ENCODE measurements around the gene SLC22A31. TPM values are rescaled to one million over a fixed set of nuclear protein-coding genes. Genes with fewer than 3 reads are reported as not detected.
"Not testable (repeated sequence)": the region's sequence is repeated elsewhere in the genome, so short reads cannot be mapped to it uniquely, and the experiment has no call there.

Gene SLC22A31
- total and polyA plus RNA-seq, 9 of the 15 experiments (the other 6 are each of a cell fraction or from before 2014, with no cell fraction given): 0.29 to 2.2 (median 0.47) TPM; not detected in 3

DNA sequence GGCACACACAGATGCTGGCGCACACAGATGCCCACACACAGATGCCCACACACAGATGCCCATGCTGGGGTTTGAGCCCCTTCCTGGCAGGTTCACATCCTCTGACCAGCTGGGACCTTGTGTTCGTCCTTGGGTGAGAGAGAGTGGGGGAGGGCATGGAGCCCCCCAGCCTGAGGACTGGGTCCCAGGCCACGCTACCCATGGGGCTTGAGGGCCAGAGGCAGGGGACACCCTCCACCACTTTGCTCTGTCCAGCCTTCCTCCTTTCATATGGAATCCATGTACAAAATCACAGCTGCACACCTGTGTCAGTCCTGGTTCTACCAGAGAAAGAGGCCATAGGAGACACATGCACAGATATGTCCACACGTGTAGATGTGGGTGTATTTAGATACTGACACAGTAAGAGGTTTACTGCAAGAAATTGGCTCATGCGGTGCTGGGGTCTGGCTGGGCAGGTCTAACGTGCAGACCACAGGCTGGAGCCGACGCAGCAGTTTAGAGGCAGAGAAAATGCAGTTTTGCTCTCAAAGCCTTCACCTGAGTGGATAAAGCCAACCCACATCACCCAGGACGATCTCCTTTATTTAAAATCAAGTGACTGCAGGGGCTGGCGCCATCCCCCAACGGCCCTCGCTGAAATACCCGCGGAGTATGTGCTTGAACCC, 10.8 kb downstream of the SLC22A31 start (continued):
- TF ChIP-seq, protein P1, sequence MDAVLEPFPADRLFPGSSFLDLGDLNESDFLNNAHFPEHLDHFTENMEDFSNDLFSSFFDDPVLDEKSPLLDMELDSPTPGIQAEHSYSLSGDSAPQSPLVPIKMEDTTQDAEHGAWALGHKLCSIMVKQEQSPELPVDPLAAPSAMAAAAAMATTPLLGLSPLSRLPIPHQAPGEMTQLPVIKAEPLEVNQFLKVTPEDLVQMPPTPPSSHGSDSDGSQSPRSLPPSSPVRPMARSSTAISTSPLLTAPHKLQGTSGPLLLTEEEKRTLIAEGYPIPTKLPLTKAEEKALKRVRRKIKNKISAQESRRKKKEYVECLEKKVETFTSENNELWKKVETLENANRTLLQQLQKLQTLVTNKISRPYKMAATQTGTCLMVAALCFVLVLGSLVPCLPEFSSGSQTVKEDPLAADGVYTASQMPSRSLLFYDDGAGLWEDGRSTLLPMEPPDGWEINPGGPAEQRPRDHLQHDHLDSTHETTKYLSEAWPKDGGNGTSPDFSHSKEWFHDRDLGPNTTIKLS (IDR thresholded peaks at IDR 0.05; ENCODE audit: borderline replicate concordance, low read depth): no peak
- TF ChIP-seq RBM17 (IDR thresholded peaks at IDR 0.05; ENCODE audit: borderline replicate concordance, low read depth, low read length): no peak

DNA sequence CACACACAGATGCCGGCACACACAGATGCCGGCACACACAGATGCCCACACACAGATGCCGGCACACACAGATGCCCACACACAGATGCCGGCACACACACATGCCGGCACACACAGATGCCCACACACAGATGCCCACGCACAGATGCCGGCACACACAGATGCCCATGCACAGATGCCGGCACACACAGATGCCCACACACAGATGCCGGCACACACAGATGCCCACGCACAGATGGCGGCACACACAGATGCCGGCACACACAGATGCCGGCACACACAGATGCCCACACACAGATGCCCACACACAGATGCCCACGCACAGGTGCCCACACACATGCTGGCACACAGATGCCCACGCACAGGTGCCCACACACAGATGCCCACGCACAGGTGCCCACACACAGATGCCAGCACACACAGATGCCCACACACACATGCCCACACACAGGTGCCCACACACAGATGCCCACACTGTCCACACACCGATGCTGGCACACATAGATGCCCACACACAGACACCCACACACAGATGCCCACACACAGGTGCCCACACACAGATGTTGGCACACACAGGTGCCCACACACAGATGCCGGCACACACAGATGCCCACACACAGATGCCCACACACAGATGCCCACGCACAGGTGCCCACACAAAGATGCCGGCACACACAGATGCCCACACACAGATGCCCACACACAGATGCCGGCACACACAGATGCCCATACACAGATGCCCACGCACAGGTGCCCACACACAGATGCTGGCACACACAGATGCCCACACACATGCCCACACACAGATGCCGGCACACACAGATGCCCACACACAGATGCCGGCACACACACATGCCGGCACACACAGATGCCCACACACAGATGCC, 11.6 kb downstream of the SLC22A31 start:
- H3K9me3 ChIP-seq (replicated peaks; ENCODE audit: control insufficient read depth, insufficient read depth, low read depth, low read length); ATAC-seq; intact Hi-C loops (cut with micrococcal nuclease); H3K36me3 ChIP-seq (ENCODE audit: control insufficient read depth, insufficient read depth, low read length); H3K4me3 ChIP-seq; H4K20me1 ChIP-seq (replicated peaks; ENCODE audit: control insufficient read depth, insufficient read depth, low read length); H3K4me2 ChIP-seq (ENCODE audit: insufficient read depth, low read length); H3K79me2 ChIP-seq (ENCODE audit: control insufficient read depth, insufficient read depth, low read length); DNase-seq (ENCODE audit: extremely low read depth in 1 of 4, low spot score in 3 of 4); in situ Hi-C loops (cut with MboI); BruUV-seq (replicated peaks); H3K9ac ChIP-seq (ENCODE audit: insufficient read depth in 1 of 2, low read depth in 2 of 2, low read length in 2 of 2); H3K9me1 ChIP-seq (ENCODE audit: control insufficient read depth, insufficient read depth, low read length); CTCF ChIA-PET (ENCODE audit: low intra/inter-chr PET ratio); POLR2A ChIA-PET; FAIRE-seq; H3K27ac ChIP-seq (ENCODE audit: extremely low read depth, low read depth, low read length); H2AFZ ChIP-seq (ENCODE audit: low read depth, low read length); TF ChIP-seq MYNN (CRISPR knock-in tag; IDR thresholded peaks at IDR 0.05): not testable (repeated sequence)
- WGBS (ENCODE audit: insufficient coverage, low coverage, missing lambda C conversion rate): 67% methylated on average over 16 of the region's 25 CpGs
- H3K4me1 ChIP-seq (replicated peaks in 1 of 2; ENCODE audit: control insufficient read depth in 2 of 2, insufficient read depth in 2 of 2, low read length in 2 of 2): peaks cover 0 to 61% of the 10 kb centered on the region in 2 experiments; a peak in 4 of 5 replicates
- peaks cover 0 to 22% of the 10 kb centered on the region in 2 experiments; a peak in 2 of 5 replicates for H3K27me3 ChIP-seq (ENCODE audit: control insufficient read depth in 2 of 2, insufficient read depth in 2 of 2, low read length in 2 of 2)
- peak; percentile 92 for TF ChIP-seq HNRNPL (IDR thresholded peaks at IDR 0.05; ENCODE audit: low read depth, low read length)
- 0 out of 2 replicates have a peak, but pooled peaks have one; percentile 30 for TF ChIP-seq RBFOX2 (IDR thresholded peaks at IDR 0.05; ENCODE audit: low read depth, low read length)
- TF ChIP-seq MYNN (IDR thresholded peaks at IDR 0.05): peak; percentile 15; the same call in 1 of the 2 replicates
